HUES48 (cell line): Measurements from ENCODE around the gene APBA2.
"Not testable (repeated sequence)": the region's sequence is repeated elsewhere in the genome, so short reads cannot be mapped to it uniquely, and the experiment has no call there.

Experiments
- H3K27ac ChIP-seq: one replicate; pipeline ENCODE4 v1.7.0; 2013; ENCODE audit warnings: low read depth, low read length, inconsistent platforms
- H3K27me3 ChIP-seq: 2 replicates; pipeline ENCODE4 v1.6.1; 2013; ENCODE audit warnings: mild to moderate bottlenecking, low read length; ENCODE audit not compliant: control insufficient read depth, insufficient read depth
- H3K36me3 ChIP-seq: 2 replicates; pipeline ENCODE4 v1.6.1; 2013; ENCODE audit warnings: low read length; ENCODE audit not compliant: control insufficient read depth, insufficient read depth
- H3K4me1 ChIP-seq: 2 replicates; pipeline ENCODE4 v1.6.1; 2013; ENCODE audit warnings: mild to moderate bottlenecking, low read length; ENCODE audit not compliant: control insufficient read depth, insufficient read depth
- H3K4me3 ChIP-seq: 2 replicates; pipeline ENCODE4 v1.5.1; 2013; ENCODE audit warnings: mild to moderate bottlenecking, low read depth, low read length
- H3K9ac ChIP-seq: 2 replicates; pipeline ENCODE4 v1.6.1; 2013; ENCODE audit warnings: mild to moderate bottlenecking, low read depth, low read length, moderate library complexity
- H3K9me3 ChIP-seq: 2 replicates; pipeline ENCODE4 v1.6.1; 2013; ENCODE audit warnings: low read length; ENCODE audit not compliant: control insufficient read depth, insufficient read depth

APBA2 gene

DNA sequence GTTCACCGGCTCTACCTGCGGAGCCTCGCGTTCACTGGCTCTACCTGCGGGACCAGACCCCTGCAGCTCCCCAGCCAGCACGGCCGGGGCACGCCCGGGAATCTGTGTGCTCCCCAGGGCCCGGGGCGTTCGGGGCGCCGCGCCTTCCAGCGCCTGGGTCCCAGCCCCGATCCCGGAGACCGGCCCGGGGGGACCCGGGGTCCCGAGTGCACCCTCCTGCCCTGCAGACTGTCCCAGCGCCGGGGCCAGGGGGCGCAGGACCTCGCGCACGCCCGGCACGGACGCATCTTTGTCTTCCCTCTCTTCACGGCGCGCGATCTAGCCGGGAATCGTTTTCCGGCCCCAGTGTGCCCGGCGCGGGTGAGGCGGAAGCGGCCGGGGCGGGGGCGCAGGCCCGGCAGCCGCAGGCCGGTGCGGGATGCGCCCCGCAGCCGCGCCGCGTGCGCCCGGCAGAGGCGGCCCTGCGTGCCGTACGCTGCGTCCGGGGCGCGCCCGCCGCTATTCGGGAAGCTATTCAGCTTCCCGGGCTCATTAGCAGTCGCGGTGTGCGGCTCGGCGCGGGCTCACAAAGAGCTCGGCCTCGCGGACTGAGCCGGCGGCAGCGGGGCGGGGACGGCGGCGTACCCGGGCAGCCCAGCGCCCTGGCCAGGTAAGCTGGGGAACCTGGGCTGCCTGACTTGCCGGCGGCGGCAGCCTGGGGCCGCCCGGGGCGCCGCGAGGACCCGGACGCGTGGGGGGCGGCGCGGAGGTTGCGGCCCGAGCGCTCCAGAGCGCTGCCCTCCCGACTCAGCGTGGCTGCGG, at the start of gene APBA2:
Gene APBA2 (plus strand): TSS at position 345 of the 801 bp plus-strand sequence. CDS start 167,911 bp downstream, outside the sequence.
- Histone ChIP-seq H3K9ac (peak within 1 kb of the TSS; percentile 63), H3K36me3 (no peaks in the 10 kb centered on the region), H3K4me1 (peaks cover 4% of the 10 kb centered on the region; the same call in 1 of the 2 replicates), H3K4me3 (peak within 1 kb of the TSS; percentile 66), H3K27me3 (peaks cover 35% of the 10 kb centered on the region), H3K9me3 (no peaks in the 10 kb centered on the region), H3K27ac (no peak within 1 kb of the TSS)

DNA sequence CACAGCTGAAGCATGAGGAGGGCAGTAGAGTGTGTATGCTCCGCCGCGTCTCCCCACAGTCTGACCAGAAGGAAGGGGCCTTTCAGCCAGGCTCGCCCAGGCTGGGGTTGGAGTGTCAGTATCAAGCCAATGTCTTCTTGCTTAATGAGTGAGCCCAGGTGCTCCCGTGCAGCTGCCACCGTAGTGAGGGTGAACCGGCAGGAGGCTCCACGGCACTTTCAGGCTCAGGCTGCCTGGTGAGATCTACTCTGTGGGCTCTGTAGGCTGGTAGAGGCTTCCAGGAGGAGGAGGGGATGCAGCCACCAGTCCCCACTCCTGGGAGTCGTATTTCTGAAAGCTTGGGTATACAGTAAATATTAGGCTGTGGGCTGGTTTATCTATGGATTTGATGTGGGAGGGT, 45.5 kb upstream of the APBA2 start:
- H3K4me1 ChIP-seq, H3K9ac ChIP-seq: not testable (repeated sequence)

DNA sequence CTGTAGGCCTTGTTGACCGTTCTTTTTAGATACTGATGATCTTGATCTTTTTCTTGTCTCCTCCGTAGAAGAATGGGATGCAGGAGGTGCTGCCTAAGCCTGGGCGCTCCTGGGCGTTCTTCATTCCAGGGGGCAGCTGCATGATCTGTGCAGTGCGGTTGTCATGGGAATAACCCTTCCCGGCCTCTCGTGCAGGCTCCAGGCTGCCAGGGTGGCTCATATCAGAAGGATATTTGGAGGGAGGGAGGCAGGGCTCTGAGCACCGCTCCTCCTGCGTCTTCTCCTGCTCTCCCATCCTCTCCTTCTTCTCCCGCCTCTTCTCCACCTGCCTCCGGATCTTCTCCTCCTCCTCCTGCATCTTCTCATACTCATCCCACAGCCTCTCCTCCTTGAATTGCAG, 43.6 kb upstream of the APBA2 start:
- H3K4me3 ChIP-seq = not testable (repeated sequence)

More for the DNA sequence above, 45.5 kb upstream of the APBA2 start:
- H3K9me3 ChIP-seq, H3K27me3 ChIP-seq, H3K36me3 ChIP-seq, H3K4me3 ChIP-seq, H3K27ac ChIP-seq: not testable (repeated sequence)

DNA sequence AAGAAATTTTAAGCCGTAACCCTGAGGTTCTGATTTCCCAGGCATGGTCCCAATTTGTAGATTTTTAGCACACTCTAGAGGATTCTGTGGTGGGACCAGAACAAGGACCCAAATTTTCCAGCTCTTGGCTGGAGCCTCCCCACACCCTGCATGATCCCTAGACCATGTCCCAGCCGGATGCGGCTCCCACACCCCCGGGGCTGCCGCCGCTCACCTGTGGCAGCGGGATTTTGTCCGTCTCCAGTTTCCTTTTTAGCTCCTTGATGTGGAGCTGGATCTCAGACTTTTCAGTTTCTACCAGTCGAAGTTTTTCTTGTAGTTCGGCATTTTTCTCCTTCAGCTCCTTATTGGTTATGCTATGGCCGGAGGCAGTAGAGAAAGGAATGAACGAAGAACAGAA, 42.3 kb upstream of the APBA2 start:
- not testable (repeated sequence) for H3K27me3 ChIP-seq, H3K27ac ChIP-seq, H3K36me3 ChIP-seq, H3K4me1 ChIP-seq, H3K9me3 ChIP-seq, H3K9ac ChIP-seq, H3K4me3 ChIP-seq

More for the DNA sequence above, 43.6 kb upstream of the APBA2 start:
- H3K36me3 ChIP-seq, H3K27me3 ChIP-seq, H3K4me1 ChIP-seq, H3K9ac ChIP-seq, H3K9me3 ChIP-seq, H3K27ac ChIP-seq: not testable (repeated sequence)

DNA sequence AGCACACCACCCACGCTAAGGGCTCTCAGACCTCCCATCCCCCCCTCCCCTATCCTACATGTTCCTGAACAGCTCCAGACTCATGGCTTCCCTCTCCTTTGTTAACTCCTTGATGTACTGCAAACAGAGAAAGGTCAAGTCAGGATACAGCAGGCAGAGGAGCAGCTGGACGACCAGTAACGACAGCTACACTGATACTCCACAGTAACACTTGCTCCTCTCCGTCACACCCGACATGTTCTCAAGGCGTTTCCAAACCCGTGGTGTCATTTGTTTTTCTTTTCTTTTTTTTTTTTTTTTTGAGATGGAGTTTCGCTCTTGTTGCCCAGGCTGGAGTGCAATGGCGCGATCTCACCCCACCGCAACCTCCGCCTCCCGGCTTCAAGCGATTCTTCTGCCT, 41.6 kb upstream of the APBA2 start:
- H3K4me3 ChIP-seq, H3K4me1 ChIP-seq, H3K9ac ChIP-seq, H3K27me3 ChIP-seq, H3K9me3 ChIP-seq, H3K36me3 ChIP-seq, H3K27ac ChIP-seq: not testable (repeated sequence)

DNA sequence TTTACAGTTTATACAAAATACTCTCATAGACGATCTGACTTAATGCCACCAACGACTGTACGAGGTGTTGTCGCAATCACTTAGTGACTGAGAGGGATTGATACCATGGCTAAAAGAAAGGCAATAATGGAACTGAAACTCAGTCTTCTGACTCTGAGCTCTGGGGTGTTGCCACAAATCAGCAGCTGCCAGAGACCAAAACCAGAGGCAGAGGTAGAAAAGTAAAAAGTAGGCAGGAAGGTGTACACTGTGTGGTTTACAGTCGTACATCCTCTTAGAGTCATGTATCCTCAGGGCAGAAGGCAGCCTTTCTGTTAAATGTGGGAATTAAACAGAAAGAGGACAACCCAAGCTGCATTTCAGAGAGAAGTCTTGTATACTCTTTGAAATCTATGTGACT, 38.5 kb upstream of the APBA2 start:
- H3K4me3 ChIP-seq, H3K9me3 ChIP-seq, H3K27me3 ChIP-seq, H3K4me1 ChIP-seq, H3K36me3 ChIP-seq, H3K27ac ChIP-seq, H3K9ac ChIP-seq: not testable (repeated sequence)

DNA sequence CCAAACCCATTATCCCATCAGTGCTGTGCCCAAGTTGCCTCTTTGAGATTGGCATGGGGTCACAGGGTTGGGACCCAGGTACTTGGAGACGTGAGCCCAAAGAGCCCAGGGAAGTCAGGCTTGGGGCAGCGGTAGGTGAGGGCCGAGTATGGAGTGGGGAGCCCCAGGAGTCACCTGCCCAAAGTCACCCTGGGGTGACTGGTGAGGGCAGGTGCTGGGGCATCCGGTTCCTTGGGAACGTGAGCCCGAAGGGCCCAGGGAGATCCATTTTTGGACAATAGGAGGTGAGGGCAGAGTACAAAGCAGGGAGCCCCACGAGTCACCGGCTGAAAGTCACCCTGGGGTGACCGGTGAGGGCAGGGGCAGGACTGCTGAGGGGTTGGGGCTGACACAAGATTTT, 37.8 kb upstream of the APBA2 start:
- H3K27ac ChIP-seq, H3K4me1 ChIP-seq, H3K9ac ChIP-seq, H3K36me3 ChIP-seq, H3K9me3 ChIP-seq, H3K4me3 ChIP-seq, H3K27me3 ChIP-seq: not testable (repeated sequence)

DNA sequence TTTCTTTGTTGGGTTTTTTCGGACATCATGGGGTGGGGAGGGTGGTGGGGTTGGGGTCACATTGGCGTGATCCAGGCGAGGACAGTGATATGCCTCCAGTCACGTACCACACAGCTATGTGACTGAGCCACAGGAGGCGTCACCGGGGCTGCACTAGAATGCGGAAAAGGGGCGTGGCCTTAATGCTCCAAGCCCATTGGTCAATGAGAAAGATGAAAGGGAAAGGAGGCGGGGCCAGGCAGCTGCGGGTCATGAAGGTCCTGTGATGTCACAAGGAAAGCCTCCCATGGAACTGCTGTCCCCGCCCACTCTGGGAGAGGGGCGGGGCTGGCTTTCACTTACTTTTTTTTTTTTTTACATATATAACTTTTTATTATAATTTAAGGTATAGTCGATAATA, 37.3 kb upstream of the APBA2 start, which contains the start of gene GOLGA6L7:
Gene GOLGA6L7 (minus strand): TSS at position 124 of the 400 bp plus-strand sequence. CDS start 95 bp downstream, at position 29.
- H3K9me3 ChIP-seq, H3K36me3 ChIP-seq, H3K4me3 ChIP-seq, H3K4me1 ChIP-seq, H3K27ac ChIP-seq, H3K27me3 ChIP-seq, H3K9ac ChIP-seq: not testable (repeated sequence)

DNA sequence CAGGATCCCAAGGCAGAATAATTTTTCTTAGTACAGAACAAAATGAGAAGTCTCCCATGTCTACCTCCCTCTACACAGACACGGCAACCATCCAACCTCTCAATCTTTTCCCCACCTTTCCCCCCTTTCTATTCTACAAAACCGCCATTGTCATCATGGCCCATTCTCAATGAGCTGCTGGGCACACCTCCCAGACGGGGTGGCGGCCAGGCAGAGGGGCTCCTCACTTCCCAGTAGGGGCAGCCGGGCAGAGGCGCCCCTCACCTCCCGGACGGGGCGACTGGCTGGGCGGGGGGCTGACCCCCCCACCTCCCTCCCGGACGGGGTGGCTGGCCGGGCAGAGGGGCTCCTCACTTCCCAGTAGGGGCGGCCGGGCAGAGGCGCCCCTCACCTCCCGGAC, 36.5 kb upstream of the APBA2 start:
- H3K4me1 ChIP-seq, H3K9me3 ChIP-seq, H3K36me3 ChIP-seq, H3K27me3 ChIP-seq, H3K9ac ChIP-seq, H3K27ac ChIP-seq, H3K4me3 ChIP-seq: not testable (repeated sequence)

DNA sequence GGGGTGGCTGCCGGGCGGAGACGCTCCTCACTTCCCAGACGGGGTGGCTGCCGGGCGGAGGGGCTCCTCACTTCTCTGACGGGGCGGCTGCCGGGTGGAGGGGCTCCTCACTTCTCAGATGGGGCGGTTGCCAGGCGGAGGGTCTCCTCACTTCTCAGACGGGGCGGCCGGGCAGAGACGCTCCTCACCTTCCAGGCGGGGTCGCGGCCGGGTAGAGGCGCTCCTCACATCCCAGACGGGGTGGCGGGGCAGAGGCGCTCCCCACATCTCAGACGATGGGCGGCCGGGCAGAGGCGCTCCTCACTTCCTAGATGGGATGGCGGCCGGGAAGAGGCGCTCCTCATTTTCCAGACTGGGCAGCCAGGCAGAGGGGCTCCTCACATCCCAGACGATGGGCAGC, 36.0 kb upstream of the APBA2 start:
- not testable (repeated sequence) for H3K27ac ChIP-seq, H3K4me1 ChIP-seq, H3K36me3 ChIP-seq, H3K27me3 ChIP-seq, H3K9me3 ChIP-seq, H3K9ac ChIP-seq, H3K4me3 ChIP-seq

DNA sequence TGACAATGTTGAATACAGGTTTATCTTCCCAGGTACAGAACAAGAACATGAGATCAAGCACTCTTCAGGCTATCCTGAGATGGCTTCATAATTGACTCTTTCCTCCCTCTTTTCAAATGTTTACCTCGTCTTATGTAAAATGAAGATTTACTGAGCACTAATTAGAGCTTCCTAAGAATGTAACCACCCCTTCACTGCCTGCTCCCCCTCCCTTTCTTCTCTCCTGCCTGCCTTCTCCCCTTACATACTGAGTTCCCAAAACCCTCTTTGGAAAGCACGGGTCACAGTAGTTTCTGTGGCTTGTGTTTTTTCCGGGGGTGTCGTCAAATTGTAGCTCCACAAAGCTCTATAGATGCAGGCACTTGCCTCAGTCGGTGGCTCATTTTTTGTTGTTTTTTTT, 32.1 kb upstream of the APBA2 start:
- H3K4me3 ChIP-seq, H3K9me3 ChIP-seq, H3K27me3 ChIP-seq, H3K4me1 ChIP-seq, H3K9ac ChIP-seq, H3K27ac ChIP-seq, H3K36me3 ChIP-seq: not testable (repeated sequence)
